Spinal cord (tissue), 10 donors: ENCODE measurements around the gene SNX27. TPM values are rescaled to one million over a fixed set of nuclear protein-coding genes. Genes with fewer than 3 reads are reported as not detected.
"Not testable (repeated sequence)": the region's sequence is repeated elsewhere in the genome, so short reads cannot be mapped to it uniquely, and the experiment has no call there.

Source experiments
- DNase-seq, 6 donors: peaks; one replicate each; pipeline versions ENCODE4 v3.0.0 to v3.0.0-alpha.2; 2013 to 2015; ENCODE audit warnings: low spot score in 6 of 6, low read depth in 4 of 6
- H3K27ac ChIP-seq: one replicate; pipeline ENCODE4 v1.5.1; 2013; ENCODE audit warnings: low read depth, low read length, control low read depth
- H3K27me3 ChIP-seq: one replicate; pipeline ENCODE4 v1.6.1; 2013; ENCODE audit warnings: low read length; ENCODE audit not compliant: control insufficient read depth, insufficient read depth
- H3K36me3 ChIP-seq: one replicate; pipeline ENCODE4 v1.6.1; 2013; ENCODE audit warnings: low read length; ENCODE audit not compliant: control insufficient read depth, insufficient read depth
- H3K4me1 ChIP-seq: one replicate; pipeline ENCODE4 v1.6.1; 2013; ENCODE audit warnings: low read length; ENCODE audit not compliant: control insufficient read depth, insufficient read depth
- H3K4me3 ChIP-seq: one replicate; pipeline ENCODE4 v1.5.1; 2013; ENCODE audit warnings: low read depth, low read length, control low read depth
- H3K9me3 ChIP-seq: one replicate; pipeline ENCODE4 v1.6.1; 2013; ENCODE audit warnings: low read length; ENCODE audit not compliant: control insufficient read depth, insufficient read depth
- WGBS: methylation state at CpG from one replicate; pipeline ENCODE4 v1.1.5; 2013; ENCODE audit warnings: missing lambda C conversion rate; ENCODE audit not compliant: insufficient coverage; 5-methylcytosine and 5-hydroxymethylcytosine counted together
- polyA plus RNA-seq, 2 donors: library from polyadenylated mRNA; unstranded; fragments of 120-200 nt; gene quantifications; one replicate each; pipeline ENCODE4 v1.2.1, GENCODE V29; 2013; ENCODE audit not compliant: insufficient read length in 2 of 2
- total RNA-seq, 2 donors: library from RNA; depleted of rRNA in 1 of 2; stranded (reverse); fragments of 120-200 nt in 1 of 2; fragments of >200 nt in 1 of 2; gene quantifications; one replicate each; pipeline versions ENCODE4 v1.2.3 to v1.2.4, GENCODE V29; 2013 to 2014
- donor health status: healthy.

Gene SNX27
- total and polyA plus RNA-seq, 4 donors = 33.1 to 77.1 (median 47.8) TPM

DNA sequence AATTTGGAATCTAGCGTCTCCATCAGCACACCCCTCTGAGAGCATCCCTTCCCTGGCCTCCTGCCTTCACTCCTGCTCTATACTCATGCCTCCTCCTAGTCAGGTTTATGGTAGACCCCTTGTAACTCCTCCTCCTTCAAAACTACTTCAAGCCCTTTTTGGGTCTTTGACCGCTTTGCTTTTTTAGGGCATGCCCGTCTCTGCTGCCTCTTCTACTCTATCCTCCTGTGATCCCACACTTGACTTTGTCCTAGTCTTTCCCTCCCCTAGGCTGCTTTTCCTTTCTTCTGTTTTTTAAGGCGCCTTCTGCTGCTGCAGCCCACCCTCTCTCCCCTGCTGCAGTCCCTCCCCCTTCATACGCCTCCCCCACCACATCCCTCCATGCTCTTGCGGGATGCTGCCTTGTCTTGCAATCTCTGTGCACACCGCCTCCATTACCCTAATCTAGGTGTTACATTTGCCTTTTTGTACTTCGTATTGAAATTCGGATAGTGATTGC is 1.5 kb downstream of the SNX27 start:
- no peaks in the 10 kb centered on the region for H3K36me3 ChIP-seq
- peak overlapping the region; percentile 62 for H3K4me3 ChIP-seq
- no peaks in the 10 kb centered on the region for H3K27me3 ChIP-seq
- WGBS = 6% methylated on average over 7 of the region's 9 CpGs
- no peak overlapping the region for H3K27ac ChIP-seq
- DNase-seq = peak in 3 of 6 donors; percentile 13 to 81 (median 59)
- no peaks in the 10 kb centered on the region for H3K9me3 ChIP-seq
- H3K4me1 ChIP-seq = peaks cover 4% of the 10 kb centered on the region

DNA sequence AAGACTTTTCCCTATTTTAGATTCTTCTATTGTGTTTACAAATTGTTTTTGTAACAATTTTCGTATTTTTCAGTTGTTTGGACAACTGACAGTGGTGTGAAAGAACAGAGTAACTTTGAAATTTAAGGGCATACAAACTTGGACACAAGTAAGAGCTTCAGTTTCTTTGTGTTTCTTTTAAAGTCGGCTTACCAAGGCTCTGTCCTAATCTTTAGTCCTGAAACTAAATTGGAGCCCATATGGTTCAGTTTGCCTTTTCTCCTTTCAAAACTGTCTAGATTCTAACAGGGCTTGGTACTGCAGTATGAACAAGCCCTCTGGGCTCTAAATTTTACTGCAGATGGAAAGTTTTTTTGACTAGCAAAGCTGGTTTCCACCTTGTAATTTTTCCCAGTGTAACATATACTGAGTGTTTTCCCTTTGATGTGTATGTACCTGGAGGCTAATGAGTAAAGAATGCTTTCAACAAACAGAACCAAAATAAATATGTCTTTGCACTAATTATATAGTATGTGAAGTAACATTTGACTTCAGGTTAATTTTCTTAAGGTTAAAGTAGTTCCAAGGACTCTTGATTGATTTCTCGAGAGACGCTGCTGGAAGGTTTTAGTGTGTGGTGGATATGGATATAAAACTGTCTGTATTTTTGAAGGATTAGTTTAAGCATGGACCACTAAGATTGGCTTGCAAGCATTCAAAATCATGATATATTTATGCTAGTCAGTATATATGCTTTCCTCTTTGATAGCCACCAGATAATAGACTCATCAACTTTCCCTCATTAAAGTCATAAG is 4.1 kb downstream of the SNX27 start:
- no peaks in the 10 kb centered on the region for H3K9me3 ChIP-seq
- DNase-seq = no peak
- H3K4me3 ChIP-seq = no peak overlapping the region
- H3K4me1 ChIP-seq = peaks cover 4% of the 10 kb centered on the region
- H3K36me3 ChIP-seq = no peaks in the 10 kb centered on the region
- H3K27me3 ChIP-seq = no peaks in the 10 kb centered on the region
- 86% methylated on average over 1 of the region's 4 CpGs for whole genome bisulfite sequencing
- no peak overlapping the region for H3K27ac ChIP-seq

DNA sequence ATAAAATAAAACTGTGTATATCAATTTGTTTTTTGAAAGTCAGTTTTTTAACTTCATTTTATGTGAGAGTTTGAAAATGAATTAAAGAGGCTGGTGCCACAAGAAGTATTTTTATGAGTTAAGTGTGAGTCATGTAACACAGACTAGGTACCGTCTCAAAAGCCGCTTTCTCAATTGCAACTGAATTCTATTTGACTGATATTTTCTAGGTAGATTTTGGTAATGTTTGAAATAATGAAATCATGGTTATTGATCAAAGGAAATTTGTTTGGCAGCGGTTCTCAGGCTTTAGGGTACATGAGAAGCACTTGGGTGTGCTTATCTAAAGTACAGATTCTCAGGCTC is 4.6 kb downstream of the SNX27 start:
- no peaks in the 10 kb centered on the region for H3K36me3 ChIP-seq
- no peak overlapping the region for H3K27ac ChIP-seq
- H3K27me3 ChIP-seq = no peaks in the 10 kb centered on the region
- peaks cover 4% of the 10 kb centered on the region for H3K4me1 ChIP-seq
- DNase-seq = no peak
- H3K9me3 ChIP-seq = no peaks in the 10 kb centered on the region
- H3K4me3 ChIP-seq = no peak overlapping the region
- 87% methylated on average over 3 of the region's 3 CpGs for WGBS

DNA sequence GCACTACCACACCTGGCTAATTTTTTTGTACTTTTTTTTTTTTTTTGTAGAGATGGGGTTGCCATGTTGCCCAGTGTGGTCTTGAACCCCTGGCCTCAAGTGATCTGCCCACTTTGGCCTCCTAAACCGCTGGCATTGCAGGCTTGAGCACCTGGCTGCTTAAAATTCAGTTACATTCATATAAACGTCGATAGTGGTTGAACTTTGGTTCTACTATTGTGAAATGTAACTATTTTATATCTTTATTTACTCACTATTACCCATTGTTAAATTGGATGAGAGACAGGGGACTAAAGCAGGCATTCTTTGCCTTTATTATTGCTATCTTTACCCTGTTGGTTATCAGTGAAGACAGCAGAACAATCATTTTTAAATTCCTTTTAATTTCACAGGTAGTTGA is 6.2 kb downstream of the SNX27 start:
- Histone ChIP-seq H3K9me3 (no peaks in the 10 kb centered on the region), H3K36me3 (no peaks in the 10 kb centered on the region), H3K4me1 (peaks cover 4% of the 10 kb centered on the region), H3K27ac (no peak overlapping the region), H3K4me3 (no peak overlapping the region), H3K27me3 (no peaks in the 10 kb centered on the region)
- WGBS = no CpG with 5 or more reads among the region's 3 CpGs
- no peak for DNase-seq

DNA sequence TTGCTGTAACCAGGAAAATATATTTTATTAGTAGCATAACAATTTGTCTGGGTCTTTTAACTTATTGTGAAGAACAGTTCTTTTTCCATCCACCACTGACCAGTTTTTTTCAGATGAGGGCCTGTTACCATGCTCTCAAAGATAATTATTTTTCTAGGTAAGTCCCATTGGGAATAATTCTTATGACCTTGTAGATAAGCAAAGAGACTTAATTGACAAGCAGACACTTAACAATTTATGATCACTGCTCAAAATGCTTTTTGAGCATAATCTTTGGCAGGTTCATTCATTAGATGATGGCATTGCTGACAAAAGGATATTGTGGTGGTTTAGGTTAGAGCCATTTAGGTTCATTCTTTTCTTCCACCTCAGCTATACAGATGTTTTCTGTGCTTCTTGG is 6.6 kb downstream of the SNX27 start:
- Histone ChIP-seq H3K36me3 (no peaks in the 10 kb centered on the region), H3K4me3 (no peak overlapping the region), H3K9me3 (no peaks in the 10 kb centered on the region), H3K4me1 (peaks cover 4% of the 10 kb centered on the region), H3K27me3 (no peaks in the 10 kb centered on the region), H3K27ac (no peak overlapping the region)
- DNase-seq = no peak

DNA sequence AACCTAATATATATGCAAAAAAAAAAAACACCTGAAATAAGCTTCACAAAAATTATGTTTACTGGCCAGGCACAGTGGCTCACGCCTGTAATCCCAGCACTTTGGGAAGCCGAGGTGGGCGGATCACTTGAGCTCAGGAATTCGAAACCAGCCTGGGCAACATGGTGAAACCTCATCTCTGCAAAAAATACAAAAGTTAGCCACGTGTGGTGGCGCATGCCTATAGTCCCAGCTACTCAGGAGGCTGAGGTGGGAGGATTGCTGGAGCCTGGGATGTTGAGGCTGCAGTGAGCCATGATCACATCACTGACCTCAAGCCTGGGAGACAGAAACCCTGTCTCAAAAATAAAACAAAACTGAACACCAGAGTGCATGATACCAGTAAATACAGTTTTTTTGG is 7.1 kb downstream of the SNX27 start:
- not testable (repeated sequence) for H3K27ac ChIP-seq, H3K27me3 ChIP-seq, H3K9me3 ChIP-seq, H3K4me1 ChIP-seq, H3K36me3 ChIP-seq, DNase-seq, H3K4me3 ChIP-seq
- 90% methylated on average over 4 of the region's 6 CpGs for WGBS

DNA sequence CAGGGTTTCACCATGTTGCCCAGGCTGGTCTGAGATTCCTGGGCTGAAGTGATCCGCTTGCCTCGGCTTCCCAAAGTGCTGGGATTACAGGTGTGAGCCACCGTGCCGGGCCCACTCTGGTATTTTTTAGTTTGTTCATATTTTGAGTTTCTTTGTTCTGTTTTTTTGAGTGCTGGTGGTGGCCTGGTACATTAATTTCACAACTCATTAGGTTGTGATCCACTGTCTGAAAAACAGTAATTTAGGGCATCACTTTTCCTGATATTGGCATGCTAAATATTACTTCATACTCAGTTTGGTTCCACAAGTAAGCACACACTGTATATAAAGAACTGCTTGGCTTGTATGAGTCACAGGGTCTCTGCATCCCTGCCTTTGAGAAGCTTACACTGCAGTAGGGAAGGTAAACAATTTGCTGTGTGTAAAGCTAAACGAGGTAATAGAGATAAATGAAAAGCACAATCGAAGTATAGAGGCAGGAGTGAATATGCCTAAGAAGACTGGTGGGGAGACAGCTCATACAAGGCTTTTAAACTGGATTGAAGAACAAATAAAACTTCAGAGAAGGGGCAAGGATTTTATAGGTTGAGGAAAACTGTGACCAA is 7.7 kb downstream of the SNX27 start:
- H3K9me3 ChIP-seq = no peaks in the 10 kb centered on the region
- H3K36me3 ChIP-seq = no peaks in the 10 kb centered on the region
- 55% methylated on average over 2 of the region's 6 CpGs for WGBS
- H3K4me1 ChIP-seq = no peaks in the 10 kb centered on the region
- no peaks in the 10 kb centered on the region for H3K27me3 ChIP-seq
- H3K4me3 ChIP-seq = no peak overlapping the region
- DNase-seq = no peak
- no peak overlapping the region for H3K27ac ChIP-seq

DNA sequence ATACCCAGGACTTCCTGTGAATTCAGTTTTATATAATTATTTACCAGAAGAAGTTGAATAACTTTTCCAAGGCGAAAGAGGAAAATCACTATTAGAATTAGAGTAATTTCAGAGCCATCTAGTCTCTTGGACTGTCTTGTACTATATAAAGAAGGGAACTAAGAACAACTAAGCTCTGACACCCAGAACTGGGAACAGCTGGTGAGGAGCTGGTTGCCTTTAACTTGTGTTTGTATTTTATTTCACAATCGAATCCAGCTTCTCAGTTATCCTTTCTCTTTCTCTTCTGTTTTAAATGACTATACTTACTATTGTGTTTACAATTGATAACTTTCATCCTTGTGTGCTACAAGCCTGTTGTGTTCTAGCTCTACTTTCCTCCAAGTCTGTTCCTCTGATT is 8.4 kb downstream of the SNX27 start:
- no peaks in the 10 kb centered on the region for H3K9me3 ChIP-seq
- no peaks in the 10 kb centered on the region for H3K36me3 ChIP-seq
- H3K4me1 ChIP-seq = no peaks in the 10 kb centered on the region
- no peak for DNase-seq
- no peak overlapping the region for H3K27ac ChIP-seq
- H3K4me3 ChIP-seq = no peak overlapping the region
- no CpG with 5 or more reads among the region's 2 CpGs for WGBS
- H3K27me3 ChIP-seq = no peaks in the 10 kb centered on the region

DNA sequence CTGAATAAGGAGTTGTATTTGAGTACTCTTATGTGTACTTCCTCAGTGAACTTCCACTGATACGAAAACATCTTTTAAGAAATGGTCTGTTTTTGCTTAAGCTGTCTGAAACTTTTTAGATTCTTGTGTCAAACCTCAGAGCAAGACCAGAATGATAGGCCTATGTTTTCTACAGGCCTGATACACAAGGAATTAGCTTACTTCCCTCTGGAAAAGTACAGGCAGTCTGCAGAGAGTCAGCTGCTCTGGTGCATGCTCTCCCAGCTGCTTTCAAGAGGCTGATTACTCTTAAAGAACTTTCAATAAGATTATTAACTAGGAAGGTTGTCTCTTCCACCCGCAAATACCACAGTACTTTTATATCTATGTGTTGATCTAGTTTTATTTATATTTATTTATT is 9.5 kb downstream of the SNX27 start:
- H3K4me3 ChIP-seq = no peak overlapping the region
- DNase-seq = no peak
- no peaks in the 10 kb centered on the region for H3K9me3 ChIP-seq
- no peaks in the 10 kb centered on the region for H3K36me3 ChIP-seq
- no peak overlapping the region for H3K27ac ChIP-seq
- no peaks in the 10 kb centered on the region for H3K27me3 ChIP-seq
- no peaks in the 10 kb centered on the region for H3K4me1 ChIP-seq
- no CpG with 5 or more reads among the region's 2 CpGs for WGBS

DNA sequence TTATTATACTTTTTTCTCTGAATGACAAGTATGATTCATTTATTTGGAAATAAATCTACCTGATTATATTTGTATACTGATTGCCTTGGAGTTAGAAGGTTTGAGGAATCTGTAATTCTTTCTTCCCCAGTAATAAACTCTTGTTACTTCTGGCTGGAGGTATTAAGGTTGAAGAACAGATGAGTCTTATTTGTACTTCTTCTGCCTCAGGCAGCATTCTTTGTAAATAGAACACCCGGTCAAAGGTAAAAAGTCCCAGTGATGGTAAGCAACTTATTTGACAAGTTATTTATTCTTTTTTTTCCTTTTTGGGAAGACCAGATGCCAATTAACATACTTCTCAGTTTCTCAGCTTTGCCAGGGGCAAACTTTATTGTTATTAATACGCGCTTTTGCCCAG is 12.9 kb downstream of the SNX27 start:
- DNase-seq = no peak

More for the DNA sequence above, 12.9 kb downstream of the SNX27 start:
- H3K4me3 ChIP-seq = no peak overlapping the region
- no peaks in the 10 kb centered on the region for H3K36me3 ChIP-seq
- no peaks in the 10 kb centered on the region for H3K9me3 ChIP-seq
- H3K27ac ChIP-seq = no peak overlapping the region
- H3K4me1 ChIP-seq = no peaks in the 10 kb centered on the region
- H3K27me3 ChIP-seq = no peaks in the 10 kb centered on the region
- WGBS = 100% methylated on average over 2 of the region's 3 CpGs
